Upper lobe of left lung (tissue), 4 donors: ENCODE measurements around the gene ZEB1.

Source experiments
- CTCF ChIP-seq, 6 experiments: fragments of 450-650 bp in 4 of 6; fragments of 200-600 bp in 2 of 6; sonication (generic) in 2 of 6; IDR thresholded peaks; one replicate each; pipeline ENCODE4 v1.5.1; 2016 to 2019; ENCODE audit warnings: antibody characterized with exemption in 6 of 6
- POLR2A ChIP-seq, 4 donors: fragments of 450-650 bp; IDR thresholded peaks; one replicate each; pipeline ENCODE4 v1.5.1; 2016 to 2017; ENCODE audit warnings: antibody characterized with exemption in 4 of 4, mild to moderate bottlenecking in 2 of 4
- POLR2AphosphoS5 ChIP-seq, 2 donors: sonication (generic); formaldehyde crosslinking; IDR thresholded peaks; one replicate each; pipeline ENCODE4 v1.5.1; 2017; ENCODE audit warnings: antibody characterized with exemption in 2 of 2

GRCh38 chr10:31522820-31523219, 203.8 kb downstream of the ZEB1 start:
- TF ChIP-seq POLR2AphosphoS5 (IDR thresholded peaks at IDR 0.05) (no peak), CTCF (IDR thresholded peaks at IDR 0.05) (no peak), POLR2A (IDR thresholded peaks at IDR 0.05) (no peak)
